HEK293 (cell line): ENCODE measurements around the gene ZNF335.

ENCODE experiments used
- CTCF ChIA-PET: fragments of 350-600 bp; formaldehyde crosslinking; extraction: SDS; loops from one replicate; lab custom pipeline; 2021; ENCODE audit warnings: antibody characterized with exemption; lab: Yijun Ruan, JAX
- POLR2A ChIA-PET: fragments of 300-600 bp; formaldehyde crosslinking; extraction: SDS; loops from one replicate; lab custom pipeline; 2020; ENCODE audit warnings: antibody characterized with exemption, inconsistent platforms; lab: Yijun Ruan, JAX
- H3K27ac ChIP-seq: fragments of 200-500 bp; sonication (Bioruptor generic); 2 replicates; pipeline ENCODE4 v1.5.1; 2014; ENCODE audit warnings: low read depth, low read length, control low read depth, inconsistent platforms; ENCODE audit errors: extremely low read depth
- H3K36me3 ChIP-seq, 2 experiments: fragments of 200-500 bp in 1 of 2; sonication (Bioruptor generic) in 1 of 2; 1 replicate in 1 of 2; 2 replicates in 1 of 2; pipeline ENCODE4 v1.5.1; 2014 to 2017; ENCODE audit warnings: inconsistent platforms in 2 of 2, low read length in 2 of 2; ENCODE audit not compliant: control insufficient read depth in 2 of 2, insufficient read depth in 1 of 2
- H3K4me1 ChIP-seq: fragments of 200-500 bp; sonication (Bioruptor generic); 2 replicates; pipeline ENCODE4 v1.5.1; 2014; ENCODE audit warnings: mild to moderate bottlenecking, low read length, inconsistent platforms; ENCODE audit not compliant: control insufficient read depth, insufficient read depth
- H3K4me3 ChIP-seq: 2 replicates; pipeline ENCODE4 v1.5.1; 2011; ENCODE audit warnings: low read depth, mild to moderate bottlenecking, control low read depth, low read length, moderate library complexity
- H3K9me3 ChIP-seq: fragments of 200-500 bp; sonication (Bioruptor generic); 2 replicates; pipeline ENCODE4 v1.5.1; 2014; ENCODE audit warnings: low read depth, low read length, inconsistent platforms; ENCODE audit not compliant: control insufficient read depth, insufficient read depth
- PRDM1 ChIP-seq: fragments of 450-650 bp; formaldehyde crosslinking; IDR thresholded peaks from 2 replicates; pipeline ENCODE4; 2016; ENCODE audit warnings: missing biosample characterization, missing genetic modification characterization
- PRDM2 ChIP-seq: fragments of 450-650 bp; formaldehyde crosslinking; IDR thresholded peaks from 2 replicates; pipeline ENCODE4 v1.5.1; 2016; ENCODE audit warnings: missing biosample characterization, missing genetic modification characterization, borderline replicate concordance
- REPIN1 ChIP-seq: fragments of 450-650 bp; formaldehyde crosslinking; IDR thresholded peaks from 2 replicates; pipeline ENCODE4 v1.5.1; 2017; ENCODE audit warnings: missing biosample characterization, missing genetic modification characterization, low read depth
- ZNF132 ChIP-seq: fragments of 450-650 bp; formaldehyde crosslinking; IDR thresholded peaks from 2 replicates; pipeline ENCODE4 v1.5.1; 2017; ENCODE audit warnings: missing biosample characterization, missing genetic modification characterization, borderline replicate concordance
- ZNF221 ChIP-seq: fragments of 450-650 bp; formaldehyde crosslinking; IDR thresholded peaks from 2 replicates; pipeline ENCODE4 v1.5.1; 2017; ENCODE audit warnings: missing biosample characterization, missing genetic modification characterization, borderline replicate concordance
- ZNF266 ChIP-seq: fragments of 450-650 bp; formaldehyde crosslinking; IDR thresholded peaks from 2 replicates; pipeline ENCODE4 v1.5.1; 2016; ENCODE audit warnings: missing biosample characterization, missing genetic modification characterization, low read depth
- ZNF302 ChIP-seq: fragments of 450-650 bp; formaldehyde crosslinking; IDR thresholded peaks from 2 replicates; pipeline ENCODE4 v1.5.1; 2016; ENCODE audit warnings: missing biosample characterization, missing genetic modification characterization, low read depth
- ZNF324 ChIP-seq: fragments of 450-650 bp; formaldehyde crosslinking; IDR thresholded peaks from 2 replicates; pipeline ENCODE4 v1.5.1; 2016; ENCODE audit warnings: missing biosample characterization, missing genetic modification characterization
- ZNF350 ChIP-seq: fragments of 450-650 bp; formaldehyde crosslinking; IDR thresholded peaks from 2 replicates; pipeline ENCODE4 v1.5.0; 2017; ENCODE audit warnings: missing biosample characterization, mild to moderate bottlenecking, missing genetic modification characterization
- ZNF37A ChIP-seq: fragments of 450-650 bp; IDR thresholded peaks from 2 replicates; pipeline ENCODE4 v1.5.1; 2018; ENCODE audit warnings: missing biosample characterization, missing genetic modification characterization
- ZNF423 ChIP-seq: fragments of 450-650 bp; formaldehyde crosslinking; IDR thresholded peaks from 2 replicates; pipeline ENCODE4 v1.5.1; 2016; ENCODE audit warnings: missing biosample characterization, missing genetic modification characterization
- ZNF530 ChIP-seq: fragments of 450-650 bp; formaldehyde crosslinking; IDR thresholded peaks from 2 replicates; pipeline ENCODE4 v1.5.1; 2016; ENCODE audit warnings: low read depth, missing biosample characterization, missing genetic modification characterization
- ZNF623 ChIP-seq: fragments of 450-650 bp; formaldehyde crosslinking; IDR thresholded peaks from 2 replicates; pipeline ENCODE4 v1.5.1; 2016; ENCODE audit warnings: missing biosample characterization, missing genetic modification characterization
- ZNF701 ChIP-seq: fragments of 450-650 bp; formaldehyde crosslinking; IDR thresholded peaks from 2 replicates; pipeline ENCODE4 v1.5.1; 2016; ENCODE audit warnings: missing biosample characterization, missing genetic modification characterization
- ZSCAN23 ChIP-seq: fragments of 450-650 bp; formaldehyde crosslinking; IDR thresholded peaks from 2 replicates; pipeline ENCODE4 v1.5.1; 2016; ENCODE audit warnings: missing biosample characterization, missing genetic modification characterization
- ZSCAN30 ChIP-seq: fragments of 450-650 bp; IDR thresholded peaks from 2 replicates; pipeline ENCODE4 v1.5.1; 2018; ENCODE audit warnings: missing biosample characterization, mild to moderate bottlenecking, missing genetic modification characterization, moderate library complexity
- TF ChIP-seq, protein P1 (sequence below): fragments of 450-650 bp; formaldehyde crosslinking; IDR thresholded peaks from 2 replicates; pipeline ENCODE4 v1.5.1; 2016; ENCODE audit warnings: missing biosample characterization, missing genetic modification characterization
- TF ChIP-seq, protein P2 (sequence below): fragments of 450-650 bp; formaldehyde crosslinking; IDR thresholded peaks from 2 replicates; pipeline ENCODE4 v1.5.1; 2016; ENCODE audit warnings: missing biosample characterization, missing genetic modification characterization
- TF ChIP-seq, protein P3 (sequence below): fragments of 450-650 bp; formaldehyde crosslinking; IDR thresholded peaks from 2 replicates; pipeline ENCODE4 v1.5.1; 2016; ENCODE audit warnings: missing biosample characterization, missing genetic modification characterization
- TF ChIP-seq, protein P4 (sequence below): fragments of 450-650 bp; formaldehyde crosslinking; IDR thresholded peaks from 2 replicates; pipeline ENCODE4 v1.5.1; 2016; ENCODE audit warnings: missing biosample characterization, missing genetic modification characterization
- TF ChIP-seq, protein P5 (sequence below): fragments of 450-650 bp; formaldehyde crosslinking; conservative IDR thresholded peaks from 2 replicates; pipeline ENCODE4 v1.5.1; 2016; ENCODE audit warnings: low read depth, missing biosample characterization, missing genetic modification characterization

The ZNF335 gene

DNA sequence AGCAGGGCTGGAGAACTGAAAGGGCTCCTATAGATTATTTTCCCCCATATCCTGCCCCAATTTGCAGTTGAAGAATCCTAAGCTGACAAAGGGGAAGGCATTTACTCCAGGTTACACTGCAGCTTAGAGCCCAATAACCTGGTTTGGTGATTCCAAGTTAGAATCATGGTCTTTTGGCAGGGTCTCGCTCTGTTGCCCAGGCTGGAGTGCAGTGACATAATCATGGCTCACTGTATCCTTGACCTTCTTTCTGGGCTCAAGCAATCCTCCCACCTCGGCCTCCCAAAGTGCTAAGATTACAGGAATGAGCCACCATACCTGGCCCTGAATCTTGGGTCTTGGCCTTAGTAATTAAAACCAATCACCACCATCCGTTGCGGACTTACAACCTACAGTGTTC lies 35.7 kb upstream of the ZNF335 start (continued):
- TF ChIP-seq, protein P1, sequence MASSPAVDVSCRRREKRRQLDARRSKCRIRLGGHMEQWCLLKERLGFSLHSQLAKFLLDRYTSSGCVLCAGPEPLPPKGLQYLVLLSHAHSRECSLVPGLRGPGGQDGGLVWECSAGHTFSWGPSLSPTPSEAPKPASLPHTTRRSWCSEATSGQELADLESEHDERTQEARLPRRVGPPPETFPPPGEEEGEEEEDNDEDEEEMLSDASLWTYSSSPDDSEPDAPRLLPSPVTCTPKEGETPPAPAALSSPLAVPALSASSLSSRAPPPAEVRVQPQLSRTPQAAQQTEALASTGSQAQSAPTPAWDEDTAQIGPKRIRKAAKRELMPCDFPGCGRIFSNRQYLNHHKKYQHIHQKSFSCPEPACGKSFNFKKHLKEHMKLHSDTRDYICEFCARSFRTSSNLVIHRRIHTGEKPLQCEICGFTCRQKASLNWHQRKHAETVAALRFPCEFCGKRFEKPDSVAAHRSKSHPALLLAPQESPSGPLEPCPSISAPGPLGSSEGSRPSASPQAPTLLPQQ: no peak
- no peak for TF ChIP-seq ZNF324
- TF ChIP-seq, protein P2, sequence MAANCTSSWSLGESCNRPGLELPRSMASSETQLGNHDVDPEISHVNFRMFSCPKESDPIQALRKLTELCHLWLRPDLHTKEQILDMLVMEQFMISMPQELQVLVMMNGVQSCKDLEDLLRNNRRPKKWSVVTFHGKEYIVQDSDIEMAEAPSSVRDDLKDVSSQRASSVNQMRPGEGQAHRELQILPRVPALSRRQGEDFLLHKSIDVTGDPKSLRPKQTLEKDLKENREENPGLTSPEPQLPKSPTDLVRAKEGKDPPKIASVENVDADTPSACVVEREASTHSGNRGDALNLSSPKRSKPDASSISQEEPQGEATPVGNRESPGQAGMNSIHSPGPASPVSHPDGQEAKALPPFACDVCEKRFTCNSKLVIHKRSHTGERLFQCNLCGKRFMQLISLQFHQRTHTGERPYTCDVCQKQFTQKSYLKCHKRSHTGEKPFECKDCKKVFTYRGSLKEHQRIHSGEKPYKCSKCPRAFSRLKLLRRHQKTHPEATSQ (tag by site-specific recombination): no peak
- no peak for TF ChIP-seq ZNF530
- TF ChIP-seq ZNF132 (tag by site-specific recombination): no peak
- TF ChIP-seq ZNF221: no peak
- TF ChIP-seq ZNF266: no peak
- TF ChIP-seq, protein P3, sequence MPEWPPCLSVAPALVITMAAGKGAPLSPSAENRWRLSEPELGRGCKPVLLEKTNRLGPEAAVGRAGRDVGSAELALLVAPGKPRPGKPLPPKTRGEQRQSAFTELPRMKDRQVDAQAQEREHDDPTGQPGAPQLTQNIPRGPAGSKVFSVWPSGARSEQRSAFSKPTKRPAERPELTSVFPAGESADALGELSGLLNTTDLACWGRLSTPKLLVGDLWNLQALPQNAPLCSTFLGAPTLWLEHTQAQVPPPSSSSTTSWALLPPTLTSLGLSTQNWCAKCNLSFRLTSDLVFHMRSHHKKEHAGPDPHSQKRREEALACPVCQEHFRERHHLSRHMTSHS (tag by site-specific recombination): no peak

- CTCF ChIA-PET: interaction anchor here (0.6 to 2.1 kb wide), 4 partner anchors 8 to 99 kb away, joined by 3 to 12 read pairs (median 3); no protein-coding TSS in a partner anchor
- POLR2A ChIA-PET: no interaction called here
- H3K4me3 ChIP-seq: no peak overlapping the region
- no peaks in the 10 kb centered on the region for H3K9me3 ChIP-seq
- no peak overlapping the region for H3K27ac ChIP-seq
- H3K4me1 ChIP-seq: no peaks in the 10 kb centered on the region
- no peaks in the 10 kb centered on the region for H3K36me3 ChIP-seq
- TF ChIP-seq ZNF701 (tag by site-specific recombination) (no peak), PRDM2 (no peak), REPIN1 (tag by site-specific recombination) (no peak), ZNF302 (tag by site-specific recombination) (no peak), ZNF423 (no peak), ZNF350 (tag by site-specific recombination) (no peak), PRDM1 (tag by site-specific recombination) (no peak), ZNF623 (tag by site-specific recombination) (no peak), ZNF37A (tag by site-specific recombination) (no peak), ZSCAN30 (tag by site-specific recombination) (no peak), ZSCAN23 (tag by site-specific recombination) (no peak)
- TF ChIP-seq, protein P4, sequence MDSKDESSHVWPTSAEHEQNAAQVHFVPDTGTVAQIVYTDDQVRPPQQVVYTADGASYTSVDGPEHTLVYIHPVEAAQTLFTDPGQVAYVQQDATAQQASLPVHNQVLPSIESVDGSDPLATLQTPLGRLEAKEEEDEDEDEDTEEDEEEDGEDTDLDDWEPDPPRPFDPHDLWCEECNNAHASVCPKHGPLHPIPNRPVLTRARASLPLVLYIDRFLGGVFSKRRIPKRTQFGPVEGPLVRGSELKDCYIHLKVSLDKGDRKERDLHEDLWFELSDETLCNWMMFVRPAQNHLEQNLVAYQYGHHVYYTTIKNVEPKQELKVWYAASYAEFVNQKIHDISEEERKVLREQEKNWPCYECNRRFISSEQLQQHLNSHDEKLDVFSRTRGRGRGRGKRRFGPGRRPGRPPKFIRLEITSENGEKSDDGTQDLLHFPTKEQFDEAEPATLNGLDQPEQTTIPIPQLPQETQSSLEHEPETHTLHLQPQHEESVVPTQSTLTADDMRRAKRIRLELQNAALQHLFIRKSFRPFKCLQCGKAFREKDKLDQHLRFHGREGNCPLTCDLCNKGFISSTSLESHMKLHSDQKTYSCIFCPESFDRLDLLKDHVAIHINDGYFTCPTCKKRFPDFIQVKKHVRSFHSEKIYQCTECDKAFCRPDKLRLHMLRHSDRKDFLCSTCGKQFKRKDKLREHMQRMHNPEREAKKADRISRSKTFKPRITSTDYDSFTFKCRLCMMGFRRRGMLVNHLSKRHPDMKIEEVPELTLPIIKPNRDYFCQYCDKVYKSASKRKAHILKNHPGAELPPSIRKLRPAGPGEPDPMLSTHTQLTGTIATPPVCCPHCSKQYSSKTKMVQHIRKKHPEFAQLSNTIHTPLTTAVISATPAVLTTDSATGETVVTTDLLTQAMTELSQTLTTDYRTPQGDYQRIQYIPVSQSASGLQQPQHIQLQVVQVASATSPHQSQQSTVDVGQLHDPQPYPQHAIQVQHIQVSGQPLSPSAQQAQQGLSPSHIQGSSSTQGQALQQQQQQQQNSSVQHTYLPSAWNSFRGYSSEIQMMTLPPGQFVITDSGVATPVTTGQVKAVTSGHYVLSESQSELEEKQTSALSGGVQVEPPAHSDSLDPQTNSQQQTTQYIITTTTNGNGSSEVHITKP (tag by site-specific recombination): no peak
- TF ChIP-seq, protein P5, sequence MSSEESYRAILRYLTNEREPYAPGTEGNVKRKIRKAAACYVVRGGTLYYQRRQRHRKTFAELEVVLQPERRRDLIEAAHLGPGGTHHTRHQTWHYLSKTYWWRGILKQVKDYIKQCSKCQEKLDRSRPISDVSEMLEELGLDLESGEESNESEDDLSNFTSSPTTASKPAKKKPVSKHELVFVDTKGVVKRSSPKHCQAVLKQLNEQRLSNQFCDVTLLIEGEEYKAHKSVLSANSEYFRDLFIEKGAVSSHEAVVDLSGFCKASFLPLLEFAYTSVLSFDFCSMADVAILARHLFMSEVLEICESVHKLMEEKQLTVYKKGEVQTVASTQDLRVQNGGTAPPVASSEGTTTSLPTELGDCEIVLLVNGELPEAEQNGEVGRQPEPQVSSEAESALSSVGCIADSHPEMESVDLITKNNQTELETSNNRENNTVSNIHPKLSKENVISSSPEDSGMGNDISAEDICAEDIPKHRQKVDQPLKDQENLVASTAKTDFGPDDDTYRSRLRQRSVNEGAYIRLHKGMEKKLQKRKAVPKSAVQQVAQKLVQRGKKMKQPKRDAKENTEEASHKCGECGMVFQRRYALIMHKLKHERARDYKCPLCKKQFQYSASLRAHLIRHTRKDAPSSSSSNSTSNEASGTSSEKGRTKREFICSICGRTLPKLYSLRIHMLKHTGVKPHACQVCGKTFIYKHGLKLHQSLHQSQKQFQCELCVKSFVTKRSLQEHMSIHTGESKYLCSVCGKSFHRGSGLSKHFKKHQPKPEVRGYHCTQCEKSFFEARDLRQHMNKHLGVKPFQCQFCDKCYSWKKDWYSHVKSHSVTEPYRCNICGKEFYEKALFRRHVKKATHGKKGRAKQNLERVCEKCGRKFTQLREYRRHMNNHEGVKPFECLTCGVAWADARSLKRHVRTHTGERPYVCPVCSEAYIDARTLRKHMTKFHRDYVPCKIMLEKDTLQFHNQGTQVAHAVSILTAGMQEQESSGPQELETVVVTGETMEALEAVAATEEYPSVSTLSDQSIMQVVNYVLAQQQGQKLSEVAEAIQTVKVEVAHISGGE (tag by site-specific recombination): no peak
Observed at GRCh38 chr20:46006964-46007363, 35.0 kb upstream of the ZNF335 start.
